ENCODE measurements around the gene TSPAN9. TPM values are rescaled to one million over a fixed set of nuclear protein-coding genes. Genes with fewer than 3 reads are reported as not detected.
A peak's percentile ranks its signal among the peaks of the same experiment; 100 is the strongest.

TSPAN9 gene
- total RNA-seq, 1 experiment from 2014 or later, result 13.2 TPM

- TF ChIP-seq SRF (IDR thresholded peaks at IDR 0.05; ENCODE audit: low read depth) (no peak), SP1 (IDR thresholded peaks at IDR 0.05; ENCODE audit: low read depth) (no peak), RAD21 (IDR thresholded peaks at IDR 0.05; ENCODE audit: low read depth) (no peak), REST (IDR thresholded peaks at IDR 0.05; ENCODE audit: low read depth) (no peak), EZH2phosphoT487 (IDR thresholded peaks at IDR 0.05; ENCODE audit: borderline replicate concordance) (no peak), FOSL1 (IDR thresholded peaks at IDR 0.05; ENCODE audit: low read depth) (no peak), POLR2A (IDR thresholded peaks at IDR 0.05; ENCODE audit: borderline replicate concordance, extremely low read depth, insufficient read depth, insufficient read length) (no peak)
These were observed 197.5 kb downstream of the TSPAN9 start (continued) for GRCh38 chr12:3274664-3275063.

GRCh38 chr12:3275171-3276041, 198.2 kb downstream of the TSPAN9 start:
- H3K4me2 ChIP-seq (ENCODE audit: low read length), result no peak overlapping the region
- BruUV-seq (replicated peaks), result no TSS peak
- H3K27ac ChIP-seq (ENCODE audit: low read depth, low read length), result no peak overlapping the region
- DNase-seq (ENCODE audit: low read depth, low spot score) (peak; percentile 24), ATAC-seq (peak; percentile 82)
- H3K4me1 ChIP-seq (ENCODE audit: control insufficient read depth in 1 of 2, insufficient read depth in 2 of 2, low read length in 2 of 2), result peaks cover 7 to 28% of the 10 kb centered on the region in 2 experiments
- H3K36me3 ChIP-seq (ENCODE audit: control insufficient read depth in 1 of 2, insufficient read depth in 2 of 2, low read length in 2 of 2), result no peaks in the 10 kb centered on the region
- TF ChIP-seq CTCF (IDR thresholded peaks at IDR 0.05 in 2 of 3, conservative IDR thresholded peaks at IDR 0.05 in 1 of 3; ENCODE audit: borderline replicate concordance in 1 of 3, insufficient read depth in 1 of 3, low read depth in 2 of 3, low read length in 2 of 3), result peak; percentile 87 to 97 (median 96)
- TF ChIP-seq SIN3A (IDR thresholded peaks at IDR 0.05; ENCODE audit: low read depth), result no peak
- no peak for TF ChIP-seq YY1 (IDR thresholded peaks at IDR 0.05; ENCODE audit: extremely low read depth, insufficient replicate concordance, low read depth, low read length)
- no peak for TF ChIP-seq EZH2 (IDR thresholded peaks at IDR 0.05)
- TF ChIP-seq RAD21 (IDR thresholded peaks at IDR 0.05; ENCODE audit: low read depth), result peak; percentile 92
- no peak for TF ChIP-seq CEBPB (IDR thresholded peaks at IDR 0.05; ENCODE audit: low read depth)
- CTCF ChIA-PET, result interaction anchor here (0.6 to 6.8 kb wide), 27 partner anchors 8 to 529 kb away, joined by 3 to 76 read pairs (median 4); no protein-coding TSS in a partner anchor
- no peaks in the 10 kb centered on the region for H3K9me3 ChIP-seq (ENCODE audit: control insufficient read depth in 1 of 2, insufficient read depth in 1 of 2, low read depth in 1 of 2, low read length in 2 of 2)
- no peak overlapping the region for H3K4me3 ChIP-seq (replicated peaks in 1 of 2; ENCODE audit: low read depth in 1 of 2, low read length in 2 of 2)
- no peaks in the 10 kb centered on the region for H4K20me1 ChIP-seq (ENCODE audit: insufficient read depth)
- no peaks in the 10 kb centered on the region for H3K9me2 ChIP-seq (ENCODE audit: insufficient read depth)
- no peak overlapping the region for H3K9ac ChIP-seq (ENCODE audit: low read length)
- POLR2A ChIA-PET, result interaction anchor here (1.1 kb wide), 1 partner anchor 140 kb away, joined by 3 read pairs; no protein-coding TSS in a partner anchor
- H3K27me3 ChIP-seq (ENCODE audit: insufficient read depth, low read length), result no peaks in the 10 kb centered on the region
- RAD21 ChIA-PET (ENCODE audit: low non-redundant PET in 1 of 2, low total read pairs in 2 of 2, uncharacterized antibody in 2 of 2, unreplicated experiment in 2 of 2), result interaction anchor here (1.0 to 2.1 kb wide), 6 partner anchors 67 to 1001 kb away, joined by 3 to 16 read pairs (median 6); no protein-coding TSS in a partner anchor
- H2AFZ ChIP-seq (ENCODE audit: low read depth, low read length, poor library complexity, severe bottlenecking), result no peak overlapping the region
- no peaks in the 10 kb centered on the region for H3K79me2 ChIP-seq (ENCODE audit: insufficient read depth, low read length)
- intact Hi-C loops (cut with micrococcal nuclease), result loop anchor here (1.0 to 5.0 kb wide), 3 partner anchors 73 to 202 kb away; no protein-coding TSS in a partner anchor

Data from HCT116 (cell line).